ENCODE data around the gene SOCS4. TPM values are rescaled to one million over a fixed set of nuclear protein-coding genes. Genes with fewer than 3 reads are reported as not detected.
A peak's percentile ranks its signal among the peaks of the same experiment; 100 is the strongest.

Gene SOCS4
- total RNA-seq, 2 donors from 2014 or later = 28.0 to 32.0 TPM

DNA sequence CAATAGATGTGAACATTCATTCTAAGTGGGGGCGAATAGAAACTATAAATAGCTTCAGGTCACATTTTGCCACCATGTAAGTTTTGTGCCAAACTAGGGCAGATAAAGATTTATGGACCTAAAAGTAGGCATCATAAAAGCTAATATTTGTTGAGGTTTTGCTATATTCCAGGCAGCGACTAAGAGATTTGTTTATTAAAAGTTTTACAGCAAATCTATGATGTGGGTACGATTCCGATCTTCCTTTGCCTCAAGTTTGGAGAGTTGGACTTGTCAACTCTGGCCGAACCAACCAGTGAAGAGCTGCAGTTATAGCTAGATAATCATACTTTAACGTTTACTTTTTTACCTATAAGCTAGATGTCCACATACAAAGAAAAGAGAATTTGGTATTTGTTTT, 26.0 kb downstream of the SOCS4 start:
- DNase-seq = no peak
- Histone ChIP-seq H3K27ac (ENCODE audit: low read depth, low read length) (no peak overlapping the region), H3K9me3 (ENCODE audit: control insufficient read depth, low read length) (peaks cover 5% of the 10 kb centered on the region), H3K4me3 (ENCODE audit: low read length) (peak overlapping the region; percentile 89), H3K36me3 (ENCODE audit: control insufficient read depth, insufficient read depth, low read length) (peaks cover 49% of the 10 kb centered on the region), H3K4me1 (ENCODE audit: control insufficient read depth, insufficient read depth, low read length) (peaks cover 5% of the 10 kb centered on the region), H3K9ac (ENCODE audit: extremely low read depth, low read length, poor library complexity, severe bottlenecking) (peak overlapping the region; percentile 100), H3K27me3 (ENCODE audit: control insufficient read depth, insufficient read depth, low read length, poor library complexity, severe bottlenecking) (no peaks in the 10 kb centered on the region)
- 87 to 93% methylated on average over 6 of the region's 6 CpGs for WGBS, 2 experiments (ENCODE audit: insufficient coverage in 1 of 2, insufficient read length in 1 of 2)
- H3K4me3 Mint-ChIP-seq = peak overlapping the region; percentile 87
- TF ChIP-seq, protein P1, sequence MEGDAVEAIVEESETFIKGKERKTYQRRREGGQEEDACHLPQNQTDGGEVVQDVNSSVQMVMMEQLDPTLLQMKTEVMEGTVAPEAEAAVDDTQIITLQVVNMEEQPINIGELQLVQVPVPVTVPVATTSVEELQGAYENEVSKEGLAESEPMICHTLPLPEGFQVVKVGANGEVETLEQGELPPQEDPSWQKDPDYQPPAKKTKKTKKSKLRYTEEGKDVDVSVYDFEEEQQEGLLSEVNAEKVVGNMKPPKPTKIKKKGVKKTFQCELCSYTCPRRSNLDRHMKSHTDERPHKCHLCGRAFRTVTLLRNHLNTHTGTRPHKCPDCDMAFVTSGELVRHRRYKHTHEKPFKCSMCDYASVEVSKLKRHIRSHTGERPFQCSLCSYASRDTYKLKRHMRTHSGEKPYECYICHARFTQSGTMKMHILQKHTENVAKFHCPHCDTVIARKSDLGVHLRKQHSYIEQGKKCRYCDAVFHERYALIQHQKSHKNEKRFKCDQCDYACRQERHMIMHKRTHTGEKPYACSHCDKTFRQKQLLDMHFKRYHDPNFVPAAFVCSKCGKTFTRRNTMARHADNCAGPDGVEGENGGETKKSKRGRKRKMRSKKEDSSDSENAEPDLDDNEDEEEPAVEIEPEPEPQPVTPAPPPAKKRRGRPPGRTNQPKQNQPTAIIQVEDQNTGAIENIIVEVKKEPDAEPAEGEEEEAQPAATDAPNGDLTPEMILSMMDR (conservative IDR thresholded peaks at IDR 0.05) = no peak
- peaks cover 22% of the 10 kb centered on the region for H3K4me1 Mint-ChIP-seq
- peak overlapping the region; percentile 98 for H3K27ac Mint-ChIP-seq
- peaks cover 2% of the 10 kb centered on the region for H3K27me3 Mint-ChIP-seq (ENCODE audit: insufficient read depth)
- H3K36me3 Mint-ChIP-seq (ENCODE audit: low read depth) = peaks cover 34% of the 10 kb centered on the region
- H3K9me3 Mint-ChIP-seq = no peaks in the 10 kb centered on the region

DNA sequence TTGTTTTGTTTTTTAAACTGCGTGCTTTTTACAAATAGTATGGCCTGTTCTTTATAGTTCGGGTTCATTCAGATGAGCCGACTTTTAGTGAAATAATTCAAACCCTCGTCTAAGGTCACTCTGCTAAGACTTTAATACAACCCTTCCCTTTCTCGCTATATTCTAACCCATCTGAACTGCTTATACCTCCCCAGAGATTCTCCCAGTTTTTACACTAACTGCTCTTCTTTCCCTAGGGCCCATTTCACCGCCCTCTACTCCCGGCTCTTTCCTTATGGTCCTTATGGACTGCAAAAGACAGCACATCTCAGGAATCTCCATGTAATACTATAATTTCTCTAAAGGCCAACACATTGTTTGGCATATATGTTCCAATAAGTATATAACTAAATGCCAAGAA, 26.5 kb downstream of the SOCS4 start:
- peaks cover 5% of the 10 kb centered on the region for H3K4me1 ChIP-seq (ENCODE audit: control insufficient read depth, insufficient read depth, low read length)
- TF ChIP-seq, protein P1 (conservative IDR thresholded peaks at IDR 0.05) = no peak
- peaks cover 5% of the 10 kb centered on the region for H3K9me3 ChIP-seq (ENCODE audit: control insufficient read depth, low read length)
- peaks cover 22% of the 10 kb centered on the region for H3K4me1 Mint-ChIP-seq
- H3K36me3 Mint-ChIP-seq (ENCODE audit: low read depth) = peaks cover 38% of the 10 kb centered on the region
- peak overlapping the region; percentile 9 for H3K27ac Mint-ChIP-seq
- WGBS, 2 experiments (ENCODE audit: insufficient coverage in 1 of 2, insufficient read length in 1 of 2) = 86 to 94% methylated on average over 5 to 7 of the region's 7 CpGs
- H3K36me3 ChIP-seq (ENCODE audit: control insufficient read depth, insufficient read depth, low read length) = peaks cover 54% of the 10 kb centered on the region
- H3K9me3 Mint-ChIP-seq = no peaks in the 10 kb centered on the region
- H3K27me3 ChIP-seq (ENCODE audit: control insufficient read depth, insufficient read depth, low read length, poor library complexity, severe bottlenecking) = no peaks in the 10 kb centered on the region
- H3K9ac ChIP-seq (ENCODE audit: extremely low read depth, low read length, poor library complexity, severe bottlenecking) = no peak overlapping the region
- no peak overlapping the region for H3K27ac ChIP-seq (ENCODE audit: low read depth, low read length)
- H3K4me3 Mint-ChIP-seq = peak overlapping the region; percentile 87
- DNase-seq = no peak
- H3K4me3 ChIP-seq (ENCODE audit: low read length) = peak overlapping the region; percentile 89
- no peaks in the 10 kb centered on the region for H3K27me3 Mint-ChIP-seq (ENCODE audit: insufficient read depth)

DNA sequence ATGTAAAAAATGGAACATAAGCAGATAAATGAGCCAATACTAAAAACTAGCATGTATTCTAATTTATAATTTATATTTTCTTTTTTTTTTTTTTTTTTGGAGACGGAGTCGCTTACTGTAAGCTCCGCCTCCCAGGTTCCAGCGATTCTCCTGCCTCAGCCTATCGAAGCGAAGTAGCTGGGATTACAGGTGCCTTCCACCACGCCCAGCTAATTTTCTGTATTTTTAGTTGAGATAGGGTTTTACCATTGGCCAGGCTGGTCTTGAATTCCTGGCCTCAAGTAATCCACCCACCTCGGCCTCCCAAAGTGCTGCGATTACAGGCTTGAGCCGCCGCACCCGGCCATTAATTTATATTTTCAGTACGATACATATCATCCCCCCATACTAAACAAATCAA, 27.1 kb downstream of the SOCS4 start:
- no peak overlapping the region for H3K4me3 Mint-ChIP-seq
- Histone ChIP-seq H3K4me3 (ENCODE audit: low read length) (peak overlapping the region; percentile 89), H3K27me3 (ENCODE audit: control insufficient read depth, insufficient read depth, low read length, poor library complexity, severe bottlenecking) (no peaks in the 10 kb centered on the region), H3K9me3 (ENCODE audit: control insufficient read depth, low read length) (peaks cover 5% of the 10 kb centered on the region), H3K4me1 (ENCODE audit: control insufficient read depth, insufficient read depth, low read length) (peaks cover 5% of the 10 kb centered on the region), H3K9ac (ENCODE audit: extremely low read depth, low read length, poor library complexity, severe bottlenecking) (no peak overlapping the region), H3K27ac (ENCODE audit: low read depth, low read length) (no peak overlapping the region), H3K36me3 (ENCODE audit: control insufficient read depth, insufficient read depth, low read length) (peaks cover 59% of the 10 kb centered on the region)
- H3K27me3 Mint-ChIP-seq (ENCODE audit: insufficient read depth) = no peaks in the 10 kb centered on the region
- no peaks in the 10 kb centered on the region for H3K9me3 Mint-ChIP-seq
- WGBS, 2 experiments (ENCODE audit: insufficient coverage in 1 of 2, insufficient read length in 1 of 2) = 80 to 98% methylated on average over 1 to 13 of the region's 13 CpGs
- TF ChIP-seq, protein P1 (conservative IDR thresholded peaks at IDR 0.05) = no peak
- H3K27ac Mint-ChIP-seq = no peak overlapping the region
- DNase-seq = no peak
- peaks cover 40% of the 10 kb centered on the region for H3K36me3 Mint-ChIP-seq (ENCODE audit: low read depth)
- peaks cover 22% of the 10 kb centered on the region for H3K4me1 Mint-ChIP-seq
